Astrocyte (in vitro differentiated cells and primary cell): ENCODE results near the gene DAD1. TPM values are rescaled to one million over a fixed set of nuclear protein-coding genes. Genes with fewer than 3 reads are reported as not detected.

Source experiments
- DNase-seq: peaks from one replicate; pipeline ENCODE4 v3.0.0-alpha.2; 2010; ENCODE audit warnings: low read depth
- FAIRE-seq: peaks from 2 replicates; lab custom pipeline; 2011; peaks lifted over from hg19 to GRCh38; lab: Jason Lieb, UNC
- H2AFZ ChIP-seq: 2 replicates; pipeline ENCODE4 v1.6.0; 2012; ENCODE audit warnings: low read depth, low read length, inconsistent platforms
- H3K27ac ChIP-seq: 2 replicates; pipeline ENCODE4 v1.5.1; 2011; ENCODE audit warnings: low read depth, low read length, inconsistent platforms
- H3K27me3 ChIP-seq: 2 replicates; pipeline ENCODE4 v1.6.0; 2011; ENCODE audit warnings: low read length, inconsistent platforms; ENCODE audit not compliant: insufficient read depth
- H3K36me3 ChIP-seq: 2 replicates; pipeline ENCODE4 v1.5.1; 2011; ENCODE audit warnings: low read length, inconsistent platforms; ENCODE audit not compliant: insufficient read depth
- H3K4me1 ChIP-seq: 2 replicates; pipeline ENCODE4 v1.5.1; 2011; ENCODE audit warnings: low read length, inconsistent platforms; ENCODE audit not compliant: insufficient read depth
- H3K4me2 ChIP-seq: 2 replicates; pipeline ENCODE4 v1.6.0; 2012; ENCODE audit warnings: low read length, inconsistent platforms
- H3K4me3 ChIP-seq: 2 replicates; pipeline ENCODE4 v1.5.1; 2011; ENCODE audit warnings: low read depth, mild to moderate bottlenecking, low read length, inconsistent platforms; ENCODE audit not compliant: insufficient read depth
- H3K79me2 ChIP-seq: 2 replicates; pipeline ENCODE4 v1.6.0; 2012; ENCODE audit warnings: mild to moderate bottlenecking, low read length, inconsistent platforms; ENCODE audit not compliant: insufficient read depth
- H3K9ac ChIP-seq: 2 replicates; pipeline ENCODE4 v1.6.0; 2012; ENCODE audit warnings: mild to moderate bottlenecking, low read length, inconsistent platforms
- H3K9me3 ChIP-seq: 2 replicates; pipeline ENCODE4 v1.5.1; 2012; ENCODE audit warnings: low read depth, mild to moderate bottlenecking, low read length, inconsistent platforms; ENCODE audit not compliant: insufficient read depth
- H4K20me1 ChIP-seq: 2 replicates; pipeline ENCODE4 v1.6.0; 2012; ENCODE audit warnings: low read length, inconsistent platforms; ENCODE audit not compliant: insufficient read depth
- H3K27ac Mint-ChIP-seq: one replicate; pipeline ENCODE4 v1.8.0; 2021; ENCODE audit warnings: mild to moderate bottlenecking, mixed read lengths; ENCODE audit not compliant: unreplicated experiment
- H3K27me3 Mint-ChIP-seq: one replicate; pipeline ENCODE4 v1.8.0; 2021; ENCODE audit warnings: low read depth, mixed read lengths; ENCODE audit not compliant: unreplicated experiment
- H3K36me3 Mint-ChIP-seq: one replicate; pipeline ENCODE4 v1.8.0; 2021; ENCODE audit warnings: low read depth, mixed read lengths; ENCODE audit not compliant: unreplicated experiment
- H3K4me1 Mint-ChIP-seq: one replicate; pipeline ENCODE4 v1.8.0; 2021; ENCODE audit warnings: low read depth, mixed read lengths; ENCODE audit not compliant: unreplicated experiment
- H3K4me3 Mint-ChIP-seq: one replicate; pipeline ENCODE4 v1.8.0; 2021; ENCODE audit warnings: mild to moderate bottlenecking, moderate library complexity, mixed read lengths; ENCODE audit not compliant: unreplicated experiment
- H3K9me3 Mint-ChIP-seq: one replicate; pipeline ENCODE4 v1.8.0; 2021; ENCODE audit warnings: mild to moderate bottlenecking, mixed read lengths; ENCODE audit not compliant: unreplicated experiment
- CTCF ChIP-seq: IDR thresholded peaks from 2 replicates; pipeline ENCODE4 v1.5.1; 2011; ENCODE audit warnings: low read depth, mild to moderate bottlenecking, inconsistent platforms, low read length, moderate library complexity; ENCODE audit not compliant: insufficient read depth
- EZH2 ChIP-seq: IDR thresholded peaks from 2 replicates; pipeline ENCODE4 v1.6.1; 2012; ENCODE audit warnings: mild to moderate bottlenecking, low read length, inconsistent platforms; ENCODE audit not compliant: insufficient read depth
- total RNA-seq: library from RNA; stranded (reverse); gene quantifications from 2 replicates; pipeline ENCODE4 v1.2.1, GENCODE V29; 2021

DAD1 gene
- total RNA-seq, 1 donor from 2014 or later, result 302 TPM

GRCh38 chr14:22560662-22561365 lies 28.2 kb downstream of the DAD1 start:
- Histone ChIP-seq H3K4me3 (no peak overlapping the region), H3K9me3 (no peaks in the 10 kb centered on the region), H3K4me2 (no peak overlapping the region), H3K27me3 (no peaks in the 10 kb centered on the region), H3K9ac (no peak overlapping the region), H3K27ac (no peak overlapping the region), H3K36me3 (peaks cover 19% of the 10 kb centered on the region), H3K79me2 (peaks cover 10% of the 10 kb centered on the region), H3K4me1 (peaks cover 26% of the 10 kb centered on the region), H2AFZ (no peak overlapping the region), H4K20me1 (peaks cover 9% of the 10 kb centered on the region)
- H3K4me1 Mint-ChIP-seq, result peaks cover 42% of the 10 kb centered on the region
- H3K9me3 Mint-ChIP-seq, result no peaks in the 10 kb centered on the region
- peaks cover 8% of the 10 kb centered on the region for H3K36me3 Mint-ChIP-seq
- no peak overlapping the region for H3K4me3 Mint-ChIP-seq
- no peaks in the 10 kb centered on the region for H3K27me3 Mint-ChIP-seq
- no peak for FAIRE-seq
- H3K27ac Mint-ChIP-seq, result no peak overlapping the region
- TF ChIP-seq CTCF (no peak), EZH2 (no peak)
- DNase-seq, result no peak

DNA sequence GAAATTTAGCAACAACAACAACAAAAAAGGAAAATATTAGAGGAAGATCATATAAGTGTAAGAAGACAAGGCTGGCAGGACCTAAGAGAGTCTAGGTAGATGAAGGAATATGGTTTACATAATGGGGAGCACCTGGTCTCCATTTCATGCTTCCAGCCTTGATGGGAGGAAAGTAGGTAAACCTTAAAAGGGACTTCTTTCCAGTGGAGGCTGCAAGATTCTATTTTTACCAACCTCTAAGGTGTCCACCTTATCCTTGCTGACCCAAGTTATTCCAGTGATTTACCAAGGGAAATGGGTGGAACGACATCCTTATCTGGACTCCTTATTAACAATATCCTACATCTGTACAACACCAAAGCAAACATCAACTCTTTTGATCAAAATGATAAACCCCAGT lies 30.0 kb downstream of the DAD1 start:
- DNase-seq (no peak), FAIRE-seq (no peak)
- H3K4me1 ChIP-seq, result peaks cover 30% of the 10 kb centered on the region
- no peak overlapping the region for H3K4me3 Mint-ChIP-seq
- H4K20me1 ChIP-seq, result no peaks in the 10 kb centered on the region
- H2AFZ ChIP-seq, result no peak overlapping the region
- no peaks in the 10 kb centered on the region for H3K9me3 Mint-ChIP-seq
- H3K9ac ChIP-seq, result no peak overlapping the region
- no peak for TF ChIP-seq EZH2
- no peak for TF ChIP-seq CTCF
- no peak overlapping the region for H3K4me2 ChIP-seq
- peaks cover 31% of the 10 kb centered on the region for H3K4me1 Mint-ChIP-seq
- no peak overlapping the region for H3K27ac ChIP-seq
- no peaks in the 10 kb centered on the region for H3K79me2 ChIP-seq
- H3K36me3 Mint-ChIP-seq, result peaks cover 5% of the 10 kb centered on the region
- no peaks in the 10 kb centered on the region for H3K27me3 ChIP-seq
- H3K4me3 ChIP-seq, result no peak overlapping the region
- no peaks in the 10 kb centered on the region for H3K9me3 ChIP-seq
- no peaks in the 10 kb centered on the region for H3K27me3 Mint-ChIP-seq
- H3K36me3 ChIP-seq, result peaks cover 5% of the 10 kb centered on the region
- H3K27ac Mint-ChIP-seq, result no peak overlapping the region

- H3K27me3 ChIP-seq, result no peaks in the 10 kb centered on the region
- no peaks in the 10 kb centered on the region for H3K36me3 ChIP-seq
- no peak overlapping the region for H3K9ac ChIP-seq
- H3K9me3 ChIP-seq, result no peaks in the 10 kb centered on the region
- DNase-seq, result no peak
- H3K4me1 ChIP-seq, result peaks cover 30% of the 10 kb centered on the region
- no peak for FAIRE-seq
- no peaks in the 10 kb centered on the region for H4K20me1 ChIP-seq
- H3K4me3 ChIP-seq, result no peak overlapping the region
- no peak overlapping the region for H3K4me3 Mint-ChIP-seq
- H3K36me3 Mint-ChIP-seq, result peaks cover 5% of the 10 kb centered on the region
- H3K4me1 Mint-ChIP-seq, result peaks cover 25% of the 10 kb centered on the region
- no peak overlapping the region for H3K27ac ChIP-seq
- no peak overlapping the region for H3K27ac Mint-ChIP-seq
- H3K4me2 ChIP-seq, result no peak overlapping the region
- H3K9me3 Mint-ChIP-seq, result no peaks in the 10 kb centered on the region
- no peaks in the 10 kb centered on the region for H3K27me3 Mint-ChIP-seq
- no peaks in the 10 kb centered on the region for H3K79me2 ChIP-seq
- no peak for TF ChIP-seq CTCF
- no peak for TF ChIP-seq EZH2
- no peak overlapping the region for H2AFZ ChIP-seq
Observed at GRCh38 chr14:22558221-22558913, 30.7 kb downstream of the DAD1 start.
